GM18526 (cell line): ENCODE data around the gene RRP12.
A peak's percentile ranks its signal among the peaks of the same experiment; 100 is the strongest.

Experiments used
- POLR2A ChIP-seq: IDR thresholded peaks from 3 replicates; pipeline ENCODE4 v1.6.1; 2011; ENCODE audit not compliant: insufficient read length; ENCODE audit errors: extremely low read depth

The RRP12 gene

DNA sequence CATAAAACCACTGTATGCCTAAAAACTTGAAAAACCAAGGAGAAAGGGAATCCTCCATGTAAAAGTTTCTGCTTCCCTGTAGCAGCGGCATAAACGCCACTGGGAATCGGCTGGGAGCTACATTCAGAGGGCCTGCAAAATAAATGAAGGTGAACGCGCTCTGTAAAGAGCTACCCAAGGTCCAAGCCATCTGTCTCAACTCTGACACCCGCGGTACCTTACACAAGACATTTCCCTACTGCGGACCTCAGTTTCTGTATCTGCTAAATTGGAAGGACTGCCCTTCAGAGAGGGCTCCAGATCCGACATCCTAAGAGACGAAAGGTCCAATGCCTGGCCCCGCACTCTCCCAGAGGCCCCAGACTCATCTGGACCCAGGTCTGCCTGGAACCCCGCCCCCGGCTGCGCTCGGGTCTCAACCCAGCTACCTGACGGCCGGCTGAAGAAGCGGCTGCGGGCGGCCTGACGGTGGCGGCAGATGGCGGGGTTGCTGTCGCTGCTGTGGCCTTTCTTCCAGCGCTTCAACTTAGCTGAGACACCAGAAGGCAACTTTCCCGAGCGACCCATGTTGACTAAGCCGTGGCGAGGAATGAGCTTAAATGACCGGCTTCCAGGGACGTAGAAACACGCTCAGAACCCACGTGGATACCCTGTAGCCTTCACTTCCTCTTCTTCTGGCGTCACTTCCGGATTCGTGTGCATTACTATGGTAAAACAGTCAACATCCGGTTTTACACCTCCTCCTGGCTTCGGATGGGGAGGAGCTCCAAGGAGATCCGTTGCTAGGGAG is at the start of gene RRP12:
RRP12 (minus strand) TSS at position 676 of the 790 bp plus-strand sequence; CDS start at position 567, 109 bp downstream.
- TF ChIP-seq POLR2A: peak; percentile 48

DNA sequence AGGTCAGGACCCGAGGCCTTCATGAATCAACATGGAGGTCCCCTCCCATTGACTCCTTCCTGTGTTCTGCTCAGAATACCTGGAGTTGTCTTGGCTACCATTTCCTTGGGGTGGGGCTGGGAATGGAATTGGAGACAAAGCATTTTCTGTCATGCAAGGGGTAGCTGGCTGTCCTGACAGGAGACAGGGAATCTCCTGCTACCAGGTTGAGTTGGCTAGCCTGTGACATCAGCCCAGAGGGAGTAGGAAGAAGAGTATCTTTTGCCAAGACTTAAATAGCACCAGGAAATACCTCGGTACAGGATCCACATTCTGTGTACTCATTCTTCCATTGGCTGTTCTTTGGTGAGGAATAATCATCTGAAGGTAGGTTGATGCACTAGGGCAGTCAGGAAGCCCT is 49.7 kb upstream of the RRP12 start:
- no peak for TF ChIP-seq POLR2A

DNA sequence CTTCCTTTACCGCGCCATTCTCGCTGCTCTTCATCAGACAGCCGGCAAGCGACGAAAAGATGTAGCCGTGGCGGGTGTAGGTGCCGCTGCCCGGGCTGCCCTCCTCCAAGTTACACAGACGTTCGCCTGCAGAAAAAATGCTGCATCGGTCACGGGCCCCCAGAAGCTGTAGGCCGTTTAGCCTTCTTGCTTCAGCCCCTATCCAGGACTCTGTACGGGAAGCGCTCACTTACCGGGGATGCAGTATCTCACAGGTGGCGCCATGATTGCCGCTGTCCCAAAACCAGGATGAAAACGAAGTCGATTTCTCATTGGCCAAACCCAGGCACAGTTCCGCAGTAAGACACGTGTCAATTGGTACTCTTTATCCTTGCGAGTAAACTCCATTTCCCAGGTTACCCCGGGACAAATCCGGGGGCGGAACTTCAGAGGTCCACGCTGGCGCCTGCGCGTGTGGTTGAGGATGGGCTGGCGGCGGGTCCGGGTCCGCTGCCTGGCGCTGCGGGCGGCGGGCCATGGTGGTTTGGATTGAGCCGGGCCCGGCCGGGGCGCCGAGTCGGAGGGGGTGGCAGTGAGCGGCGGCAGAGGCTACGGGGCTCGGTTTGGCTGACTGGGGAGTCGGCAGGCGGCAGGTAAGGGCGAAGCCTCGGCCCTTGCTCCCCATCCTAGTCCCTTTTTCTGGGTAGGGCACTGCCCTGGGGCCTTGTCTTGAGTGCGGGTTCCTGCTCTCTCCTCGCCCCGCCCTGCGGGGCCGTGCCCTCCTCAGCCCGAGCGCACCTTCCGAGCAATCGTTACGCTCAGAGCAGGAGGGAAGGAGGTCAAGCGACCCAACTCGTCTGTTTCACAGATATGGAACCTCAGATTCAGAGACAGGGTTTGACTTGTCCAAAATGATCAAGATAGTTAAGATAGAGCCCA is 44.8 kb upstream of the RRP12 start, which contains the start of the genes EXOSC1 and ZDHHC16:
EXOSC1 (minus strand) TSS at position 285 of the 918 bp plus-strand sequence; CDS start at position 264, 21 bp downstream.
ZDHHC16 (plus strand) TSS at position 454 of the 918 bp plus-strand sequence. CDS start 5,501 bp downstream, outside the sequence.
- TF ChIP-seq POLR2A: peak; percentile 89

GRCh38 chr10:97445357-97445721 is 44.2 kb upstream of the RRP12 start:
- no peak for TF ChIP-seq POLR2A

DNA sequence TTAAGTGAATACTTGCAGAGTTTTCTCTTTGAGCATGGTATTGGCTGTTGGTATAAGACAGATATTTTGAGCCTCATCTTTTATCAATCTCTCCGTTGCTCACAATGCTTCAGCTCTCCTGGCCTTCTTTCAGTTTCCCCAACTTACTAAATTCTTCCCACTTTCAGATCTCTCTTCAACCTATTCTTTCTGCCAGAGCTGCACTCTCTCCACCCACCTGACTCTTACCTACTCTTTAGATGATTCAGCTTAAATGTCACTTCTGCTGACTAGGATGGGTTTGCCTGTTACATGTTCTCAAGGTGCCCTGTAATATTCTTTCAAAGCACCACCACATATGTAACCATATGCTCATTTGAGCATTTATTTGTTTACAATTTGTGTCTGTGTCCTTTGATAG is 43.1 kb upstream of the RRP12 start:
- no peak for TF ChIP-seq POLR2A

DNA sequence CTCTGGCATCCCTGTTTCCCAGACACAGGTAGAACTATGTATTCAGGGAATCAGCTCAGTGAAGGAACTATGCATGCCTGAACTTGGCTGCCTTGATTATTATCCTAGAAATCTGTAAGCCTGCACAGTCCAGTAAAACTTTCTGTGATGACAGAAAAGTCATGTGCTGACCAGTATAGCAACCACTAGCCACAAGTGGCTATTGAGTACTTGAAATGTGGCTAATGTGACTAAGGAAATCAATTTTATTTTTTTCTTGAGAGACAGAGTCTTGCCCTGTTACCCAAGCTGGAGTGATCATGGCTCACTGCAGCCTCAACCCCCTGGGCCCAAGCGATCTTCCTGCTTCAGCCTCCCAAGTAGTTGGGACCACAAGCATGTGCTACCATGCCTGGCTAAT is 41.1 kb upstream of the RRP12 start:
- no peak for TF ChIP-seq POLR2A

DNA sequence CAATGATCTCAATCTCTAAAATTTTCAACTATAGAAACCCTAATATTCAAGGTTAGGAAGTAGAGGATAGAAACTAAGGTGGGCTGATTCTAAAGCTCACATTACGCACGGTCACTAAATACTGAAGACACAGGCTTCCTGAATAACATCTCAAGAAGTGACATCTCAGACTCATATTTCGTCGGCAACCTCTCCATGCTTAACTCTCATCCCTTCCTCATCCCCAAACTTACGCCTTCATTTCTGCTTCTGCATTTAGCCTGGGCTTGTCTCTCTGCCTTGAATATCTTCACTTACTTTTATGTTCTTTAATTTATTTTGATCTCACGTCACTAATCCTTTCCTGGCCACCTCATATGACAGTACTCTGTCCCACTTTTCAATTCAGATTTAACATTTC is 34.1 kb upstream of the RRP12 start:
- no peak for TF ChIP-seq POLR2A

GRCh38 chr10:97434557-97434956 is 33.4 kb upstream of the RRP12 start:
- no peak for TF ChIP-seq POLR2A

DNA sequence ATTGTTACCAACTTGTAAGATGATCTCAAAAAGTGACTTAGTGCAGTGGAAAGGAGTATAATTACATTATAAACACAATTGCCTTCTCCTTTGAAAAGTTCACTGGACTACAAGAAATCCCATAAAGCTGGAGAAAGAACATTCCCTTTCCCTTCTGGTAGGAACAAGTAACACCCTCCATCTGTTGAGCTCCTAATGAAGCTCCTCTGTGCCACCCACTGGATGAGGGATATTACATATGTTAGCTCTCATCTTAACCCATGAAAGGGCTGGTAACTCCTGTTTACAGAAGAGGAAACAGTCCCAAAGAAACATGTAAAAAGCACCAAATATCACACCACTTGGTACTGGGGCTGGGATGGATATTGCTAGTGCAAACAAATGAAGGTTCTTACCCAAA is 32.9 kb upstream of the RRP12 start:
- TF ChIP-seq POLR2A: no peak

GRCh38 chr10:97428572-97428981 is 27.4 kb upstream of the RRP12 start:
- no peak for TF ChIP-seq POLR2A

- no peak for TF ChIP-seq POLR2A
Observed at GRCh38 chr10:97427571-97428179, 26.5 kb upstream of the RRP12 start.

DNA sequence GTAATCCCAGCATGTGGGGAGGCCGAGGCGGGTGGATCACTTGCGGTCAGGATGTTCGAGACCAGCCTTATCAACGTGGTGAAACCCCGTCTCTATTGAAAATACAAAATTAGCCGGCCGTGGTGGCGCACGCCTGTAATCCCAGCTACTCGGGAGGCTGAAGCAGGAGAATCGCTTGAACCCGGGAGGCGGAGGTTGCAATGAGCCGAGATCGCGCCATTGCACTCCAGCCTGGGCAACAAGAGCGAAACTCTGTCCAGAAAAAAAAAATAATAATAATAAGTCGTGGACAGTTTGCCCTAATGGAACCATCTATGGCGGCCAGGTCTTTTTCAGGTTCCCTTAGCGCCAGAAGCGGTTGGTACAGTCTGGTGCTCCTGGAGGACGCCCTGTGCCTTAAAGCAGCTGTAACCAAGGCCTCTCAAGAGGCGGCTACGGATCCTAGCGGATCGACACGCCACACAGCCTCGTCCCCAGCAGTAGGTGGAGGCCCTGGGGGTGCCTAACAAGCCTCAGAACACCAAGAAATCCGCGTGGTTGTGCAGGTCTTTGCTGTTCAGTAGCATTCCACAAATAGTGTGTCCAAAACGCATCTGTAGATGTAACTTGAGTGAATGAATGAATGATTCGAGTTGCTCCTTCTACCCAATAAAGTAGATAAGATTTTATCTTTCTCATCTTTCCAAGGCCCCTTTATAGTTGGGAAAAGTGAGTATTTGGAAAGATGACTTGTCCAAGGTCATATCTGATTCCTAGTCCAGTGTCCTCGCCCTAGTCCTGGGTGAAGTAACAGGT is 25.8 kb upstream of the RRP12 start:
- no peak for TF ChIP-seq POLR2A

- TF ChIP-seq POLR2A: peak; percentile 60
Observed at GRCh38 chr10:97425964-97426775, 25.0 kb upstream of the RRP12 start, which contains the start of gene PGAM1. PGAM1 (plus strand) TSS chr10:97426191; CDS start chr10:97426308, 117 bp downstream.

DNA sequence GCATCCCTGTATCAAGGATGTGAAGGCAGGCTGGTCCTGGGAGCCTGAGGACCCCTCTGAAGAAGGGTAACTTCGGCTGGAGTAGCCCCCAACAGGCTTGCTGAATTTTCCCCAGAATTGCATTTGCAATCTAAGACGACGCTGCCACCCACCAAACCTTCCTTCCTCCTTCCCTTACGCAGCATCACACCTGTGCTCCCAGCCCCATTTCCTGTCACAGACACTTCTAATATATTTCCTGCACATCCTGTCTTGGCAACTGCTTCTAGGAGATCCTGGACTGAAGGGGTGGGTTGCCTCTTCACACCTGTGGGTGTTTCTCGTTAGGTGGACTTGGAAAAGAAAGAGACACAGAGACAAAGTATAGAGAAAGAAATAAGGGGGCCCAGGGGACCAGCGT is 15.4 kb upstream of the RRP12 start:
- no peak for TF ChIP-seq POLR2A
